ENCODE data around the gene RERE. TPM values are rescaled to one million over a fixed set of nuclear protein-coding genes. Genes with fewer than 3 reads are reported as not detected.

The RERE gene
- total RNA-seq, 1 experiment from 2014 or later, result 40.6 TPM

DNA sequence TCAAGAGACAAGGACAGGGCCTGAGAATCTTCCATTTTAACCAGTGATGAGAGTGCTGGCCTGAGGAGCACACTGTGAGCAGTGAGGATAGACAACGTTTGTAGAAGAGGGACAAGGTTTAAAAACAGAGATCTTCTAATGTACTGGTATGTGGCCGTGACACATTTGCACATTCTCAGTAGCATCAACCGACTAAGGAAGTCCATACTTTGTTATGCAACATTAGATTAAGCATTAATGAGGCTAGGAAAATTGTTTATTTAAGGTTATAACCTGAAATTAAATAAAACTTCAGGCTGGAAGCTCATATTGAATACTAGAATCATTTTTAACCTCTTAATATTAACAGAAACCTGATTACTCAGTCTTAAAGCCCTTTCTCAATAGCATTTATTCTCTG, 400.6 kb downstream of the RERE start:
- Histone ChIP-seq H2AFZ (ENCODE audit: low read depth, low read length, poor library complexity, severe bottlenecking) (no peak overlapping the region), H3K27me3 (ENCODE audit: insufficient read depth, low read length) (no peaks in the 10 kb centered on the region), H4K20me1 (ENCODE audit: insufficient read depth) (no peaks in the 10 kb centered on the region), H3K36me3 (ENCODE audit: control insufficient read depth in 1 of 2, insufficient read depth in 2 of 2, low read length in 2 of 2) (0 out of 4 replicates have a peak, but pooled peaks cover 0 to 2% of the 10 kb centered on the region in 2 experiments), H3K79me2 (ENCODE audit: insufficient read depth, low read length) (peaks cover 6% of the 10 kb centered on the region), H3K4me3 (replicated peaks in 1 of 2; ENCODE audit: low read depth in 1 of 2, low read length in 2 of 2) (no peak overlapping the region), H3K27ac (ENCODE audit: low read depth, low read length) (no peak overlapping the region), H3K4me1 (ENCODE audit: control insufficient read depth in 1 of 2, insufficient read depth in 2 of 2, low read length in 2 of 2) (peaks cover 6 to 10% of the 10 kb centered on the region in 2 experiments; a peak in 3 of 4 replicates), H3K9me3 (ENCODE audit: control insufficient read depth in 1 of 2, insufficient read depth in 1 of 2, low read depth in 1 of 2, low read length in 2 of 2) (no peaks in the 10 kb centered on the region), H3K9ac (ENCODE audit: low read length) (no peak overlapping the region), H3K4me2 (ENCODE audit: low read length) (no peak overlapping the region), H3K9me2 (ENCODE audit: insufficient read depth) (no peaks in the 10 kb centered on the region)
- DNase-seq (ENCODE audit: low read depth, low spot score) (no peak), ATAC-seq (no peak)
- intact Hi-C loops (cut with micrococcal nuclease), result no loop called here
- ChIA-PET RAD21 (ENCODE audit: low non-redundant PET in 1 of 2, low total read pairs in 2 of 2, uncharacterized antibody in 2 of 2, unreplicated experiment in 2 of 2) (no interaction called here), CTCF (no interaction called here), POLR2A (no interaction called here)
- no peak for TF ChIP-seq YY1 (IDR thresholded peaks at IDR 0.05; ENCODE audit: extremely low read depth, insufficient replicate concordance, low read depth, low read length)
- no peak for TF ChIP-seq SIN3A (IDR thresholded peaks at IDR 0.05; ENCODE audit: low read depth)
- TF ChIP-seq JUND (IDR thresholded peaks at IDR 0.05), result no peak
- BruUV-seq (replicated peaks), result no TSS peak

DNA sequence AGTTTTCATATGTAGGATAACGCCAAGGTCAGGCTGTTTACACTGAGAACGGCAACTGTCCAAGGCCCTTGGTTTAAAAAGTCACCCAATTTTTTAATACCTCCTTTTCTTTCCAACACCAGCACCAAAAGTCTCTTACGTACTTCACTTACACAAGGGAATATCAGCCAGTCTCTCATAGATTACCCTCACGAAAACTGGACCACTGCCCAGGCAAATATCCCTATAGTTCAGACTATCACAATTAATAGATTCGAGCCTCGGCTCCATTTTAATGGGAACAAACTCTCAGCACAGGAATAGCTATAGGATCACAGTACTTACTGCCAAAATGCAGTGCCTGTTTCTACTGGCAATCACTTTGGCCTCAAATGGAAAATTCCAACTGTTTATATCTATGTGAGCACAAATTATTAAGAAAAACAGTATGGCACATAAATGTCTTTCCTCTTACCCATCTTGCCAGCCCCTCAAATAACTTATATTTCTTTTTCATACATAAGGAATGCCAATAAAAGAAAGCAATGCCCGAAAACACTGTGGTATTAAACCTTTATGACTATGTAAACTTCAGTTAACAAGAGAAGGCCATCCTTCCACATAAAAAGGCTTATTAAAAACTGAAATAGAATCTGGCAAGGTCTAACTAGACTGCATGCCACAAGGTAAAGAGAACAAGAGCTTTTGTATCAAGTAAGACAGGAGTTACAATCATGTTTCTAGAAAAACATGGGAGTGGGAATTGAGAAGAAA, 401.7 kb downstream of the RERE start:
- POLR2A ChIA-PET, result interaction anchor here (0.7 kb wide), 1 partner anchor 34 kb away, joined by 5 read pairs; no protein-coding TSS in a partner anchor
- ATAC-seq, result no peak
- intact Hi-C loops (cut with micrococcal nuclease), result no loop called here

More for the DNA sequence above, 401.7 kb downstream of the RERE start:
- peaks cover 6% of the 10 kb centered on the region for H3K79me2 ChIP-seq (ENCODE audit: insufficient read depth, low read length)
- no peaks in the 10 kb centered on the region for H4K20me1 ChIP-seq (ENCODE audit: insufficient read depth)
- BruUV-seq (replicated peaks), result no TSS peak
- TF ChIP-seq EZH2 (IDR thresholded peaks at IDR 0.05) (no peak), POLR2AphosphoS5 (IDR thresholded peaks at IDR 0.05; ENCODE audit: low read depth, low read length) (no peak), SRF (IDR thresholded peaks at IDR 0.05; ENCODE audit: low read depth) (no peak), EGR1 (IDR thresholded peaks at IDR 0.05; ENCODE audit: low read depth) (no peak)
- TF ChIP-seq, protein P1, sequence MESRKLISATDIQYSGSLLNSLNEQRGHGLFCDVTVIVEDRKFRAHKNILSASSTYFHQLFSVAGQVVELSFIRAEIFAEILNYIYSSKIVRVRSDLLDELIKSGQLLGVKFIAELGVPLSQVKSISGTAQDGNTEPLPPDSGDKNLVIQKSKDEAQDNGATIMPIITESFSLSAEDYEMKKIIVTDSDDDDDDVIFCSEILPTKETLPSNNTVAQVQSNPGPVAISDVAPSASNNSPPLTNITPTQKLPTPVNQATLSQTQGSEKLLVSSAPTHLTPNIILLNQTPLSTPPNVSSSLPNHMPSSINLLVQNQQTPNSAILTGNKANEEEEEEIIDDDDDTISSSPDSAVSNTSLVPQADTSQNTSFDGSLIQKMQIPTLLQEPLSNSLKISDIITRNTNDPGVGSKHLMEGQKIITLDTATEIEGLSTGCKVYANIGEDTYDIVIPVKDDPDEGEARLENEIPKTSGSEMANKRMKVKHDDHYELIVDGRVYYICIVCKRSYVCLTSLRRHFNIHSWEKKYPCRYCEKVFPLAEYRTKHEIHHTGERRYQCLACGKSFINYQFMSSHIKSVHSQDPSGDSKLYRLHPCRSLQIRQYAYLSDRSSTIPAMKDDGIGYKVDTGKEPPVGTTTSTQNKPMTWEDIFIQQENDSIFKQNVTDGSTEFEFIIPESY (IDR thresholded peaks at IDR 0.05; ENCODE audit: extremely low read depth, insufficient replicate concordance, low read length), result no peak
- H3K4me1 ChIP-seq (ENCODE audit: control insufficient read depth in 1 of 2, insufficient read depth in 2 of 2, low read length in 2 of 2), result peaks cover 6 to 10% of the 10 kb centered on the region in 2 experiments; a peak in 3 of 4 replicates
- RAD21 ChIA-PET (ENCODE audit: low non-redundant PET in 1 of 2, low total read pairs in 2 of 2, uncharacterized antibody in 2 of 2, unreplicated experiment in 2 of 2), result no interaction called here
- H3K9me2 ChIP-seq (ENCODE audit: insufficient read depth), result no peaks in the 10 kb centered on the region
- H3K4me3 ChIP-seq (replicated peaks in 1 of 2; ENCODE audit: low read depth in 1 of 2, low read length in 2 of 2), result no peak overlapping the region
- H3K27me3 ChIP-seq (ENCODE audit: insufficient read depth, low read length), result no peaks in the 10 kb centered on the region
- CTCF ChIA-PET, result no interaction called here
- no peak for DNase-seq (ENCODE audit: low read depth, low spot score)
- no peak overlapping the region for H3K27ac ChIP-seq (ENCODE audit: low read depth, low read length)
- 0 out of 4 replicates have a peak, but pooled peaks cover 0 to 2% of the 10 kb centered on the region in 2 experiments for H3K36me3 ChIP-seq (ENCODE audit: control insufficient read depth in 1 of 2, insufficient read depth in 2 of 2, low read length in 2 of 2)
- H2AFZ ChIP-seq (ENCODE audit: low read depth, low read length, poor library complexity, severe bottlenecking), result no peak overlapping the region
- no peaks in the 10 kb centered on the region for H3K9me3 ChIP-seq (ENCODE audit: control insufficient read depth in 1 of 2, insufficient read depth in 1 of 2, low read depth in 1 of 2, low read length in 2 of 2)
- no peak overlapping the region for H3K4me2 ChIP-seq (ENCODE audit: low read length)
- H3K9ac ChIP-seq (ENCODE audit: low read length), result no peak overlapping the region
